NCI-H226 (cell line): ENCODE results near the gene TMEM238.
A peak's percentile ranks its signal among the peaks of the same experiment; 100 is the strongest.

Source experiments
- DNase-seq: peaks from one replicate; pipeline ENCODE4 v3.0.0-alpha.2; 2015

The TMEM238 gene

GRCh38 chr19:55376241-55376933 lies 7.7 kb downstream of the TMEM238 start, which contains the start of gene TMEM190:
TSS of gene TMEM190 (plus strand) at chr19:55376826. CDS start at chr19:55376854, 28 bp downstream.
- no peak for DNase-seq

- DNase-seq, result no peak
Observed at GRCh38 chr19:55373993-55374757, 9.9 kb downstream of the TMEM238 start.

GRCh38 chr19:55373306-55373992 lies 10.6 kb downstream of the TMEM238 start:
- DNase-seq, result no peak

- peak; percentile 64 for DNase-seq
Observed at GRCh38 chr19:55372316-55373081, 11.6 kb downstream of the TMEM238 start.

DNA sequence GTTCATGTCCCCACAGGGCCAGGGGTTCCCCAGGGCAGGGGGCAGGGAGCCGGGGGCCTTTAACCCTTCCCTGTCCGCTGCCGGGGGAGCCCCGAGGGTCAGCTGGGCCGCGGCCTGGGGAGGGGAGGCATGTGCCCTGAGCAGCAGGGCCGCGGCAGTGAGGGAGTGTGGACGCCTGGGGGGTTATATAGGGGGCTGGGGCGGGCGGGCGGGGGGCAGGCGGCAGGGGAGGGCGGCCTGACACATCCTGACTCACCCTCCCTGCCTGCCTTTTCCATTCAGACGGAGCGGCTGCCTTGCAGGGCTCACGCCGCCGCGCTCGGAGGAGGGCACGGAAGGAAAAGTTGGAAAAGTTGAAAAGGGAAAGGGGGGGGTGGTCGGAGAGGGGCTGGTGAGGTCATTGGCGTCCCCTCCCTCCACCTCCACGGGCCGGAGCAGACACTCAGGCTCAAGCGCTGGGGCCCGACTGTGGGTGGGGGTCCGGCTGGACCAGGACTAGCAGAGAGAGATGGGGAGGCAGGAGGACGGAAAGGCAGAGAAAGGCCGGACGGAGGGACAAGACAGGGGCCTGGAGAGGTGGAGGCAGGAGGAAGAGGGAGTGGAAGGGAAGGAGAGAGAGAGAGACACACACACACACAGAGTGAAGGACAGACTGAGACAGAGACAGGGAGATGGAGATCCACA lies 13.6 kb downstream of the TMEM238 start, which contains the start of gene IL11:
Gene IL11, minus strand, starts transcription at position 159 of the 684 bp plus-strand sequence. Its CDS starts 153 bp downstream, at position 6.
- DNase-seq, result peak; percentile 77

GRCh38 chr19:55369653-55370304 lies 14.3 kb downstream of the TMEM238 start:
- DNase-seq, result peak; percentile 82

DNA sequence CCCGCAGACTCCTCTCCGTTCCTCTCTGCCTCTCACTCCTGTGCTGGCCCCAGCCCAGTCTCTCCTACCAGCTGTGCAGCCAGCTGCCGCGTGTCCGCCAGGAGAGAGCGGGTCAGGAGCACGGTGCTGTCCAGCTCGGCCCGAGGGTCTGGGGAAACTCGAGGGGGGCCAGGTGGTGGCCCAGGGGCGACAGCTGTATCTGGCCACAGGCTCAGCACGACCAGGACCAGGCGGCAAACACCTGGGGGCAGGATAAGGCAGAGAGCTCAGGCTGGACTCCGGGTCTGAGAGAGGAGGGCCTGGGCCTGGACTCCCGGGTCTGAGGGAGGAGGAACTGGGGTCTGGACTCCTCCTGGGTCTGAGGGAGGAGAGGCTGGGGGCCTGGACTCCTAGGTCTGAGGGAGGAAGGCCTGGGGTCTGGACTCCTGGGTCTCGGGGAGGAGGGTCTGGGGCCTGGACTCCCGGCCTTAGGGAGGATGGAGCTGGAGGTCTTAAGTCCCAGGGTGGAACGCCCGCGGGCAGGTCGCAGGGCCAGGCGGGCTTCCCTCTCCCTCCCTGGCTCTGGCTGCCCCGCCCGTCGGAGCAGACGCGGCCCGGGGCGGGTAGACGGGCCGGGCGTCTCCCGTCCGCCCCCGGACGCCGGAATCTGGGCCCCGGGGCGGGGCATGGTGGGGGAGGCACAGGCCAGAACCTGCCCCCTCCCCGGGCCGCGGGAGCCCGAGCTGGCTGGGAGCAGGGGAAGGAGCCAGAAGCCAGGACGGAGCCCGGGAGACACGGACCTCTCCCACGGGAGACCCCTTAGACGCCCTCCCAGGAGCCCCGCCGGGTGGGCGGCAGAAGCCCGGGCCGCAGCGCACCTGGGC lies 15.2 kb downstream of the TMEM238 start:
- peak; percentile 87 for DNase-seq

GRCh38 chr19:55368106-55368505 lies 16.0 kb downstream of the TMEM238 start:
- no peak for DNase-seq

- no peak for DNase-seq
Observed at GRCh38 chr19:55366790-55367189, 17.3 kb downstream of the TMEM238 start.

- DNase-seq, result no peak
Observed at GRCh38 chr19:55365964-55366363, 18.1 kb downstream of the TMEM238 start.

DNA sequence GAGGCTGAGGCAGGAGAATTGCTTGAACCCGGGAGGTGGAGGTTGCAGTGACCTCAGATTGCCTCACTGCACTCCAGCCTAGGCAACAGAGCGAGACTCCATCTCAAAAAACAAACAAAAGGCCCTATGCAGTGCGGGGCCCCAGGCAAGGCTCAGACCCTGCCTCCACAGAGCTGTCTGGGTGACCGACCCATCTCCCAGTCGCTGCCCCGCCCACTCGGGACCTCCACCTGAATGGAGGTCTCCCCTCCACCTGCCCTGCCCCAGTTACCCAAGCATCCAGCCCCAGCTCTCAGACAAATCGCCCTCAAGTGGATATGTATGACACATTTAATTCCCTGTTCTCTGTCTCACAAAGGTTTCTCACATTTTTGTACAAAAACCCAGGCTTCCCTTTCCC lies 18.8 kb downstream of the TMEM238 start:
- DNase-seq, result no peak

DNA sequence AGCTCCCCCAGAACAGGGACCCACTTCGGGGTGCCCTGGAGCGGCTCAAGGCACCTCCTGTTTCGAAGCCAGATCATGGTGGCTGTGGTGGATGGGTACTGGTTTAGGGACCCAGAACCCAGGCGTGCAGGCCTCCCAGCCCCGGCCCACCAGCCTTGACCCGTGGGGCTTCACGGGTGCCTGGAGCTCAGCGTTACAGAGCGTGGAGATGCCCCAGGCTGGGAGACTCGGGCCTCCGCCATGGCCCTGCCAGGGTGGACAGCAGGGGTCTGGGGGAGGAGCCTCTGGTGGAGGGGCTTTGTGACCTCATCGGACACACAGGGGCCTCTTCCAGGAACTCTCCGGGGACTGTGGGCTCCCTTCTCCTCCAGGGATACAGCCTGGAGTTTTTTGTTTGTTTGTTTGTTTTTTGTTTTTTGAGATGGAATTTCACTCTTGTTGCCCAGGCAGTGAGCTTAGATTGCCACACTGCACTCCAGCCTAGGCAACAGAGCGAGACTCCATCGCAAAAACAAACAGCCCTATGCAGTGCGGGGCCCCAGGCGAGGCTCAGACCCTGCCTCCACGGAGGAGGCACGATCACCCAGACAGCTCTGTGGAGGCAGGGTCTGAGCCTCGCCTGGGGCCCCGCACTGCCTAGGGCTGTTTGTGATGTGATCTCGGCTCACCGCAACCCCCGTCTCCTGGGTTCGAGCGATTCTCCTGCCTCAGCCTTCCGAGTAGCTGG lies 20.9 kb downstream of the TMEM238 start, which contains the start of gene GARIN5B:
Gene GARIN5B, minus strand, starts transcription at position 271 of the 727 bp plus-strand sequence. Its CDS starts 194 bp downstream, at position 77.
- no peak for DNase-seq

GRCh38 chr19:55362174-55362989 lies 21.7 kb downstream of the TMEM238 start:
- no peak for DNase-seq

- DNase-seq, result no peak
Observed at GRCh38 chr19:55360902-55361301, 23.2 kb downstream of the TMEM238 start.

GRCh38 chr19:55358943-55359908 lies 24.9 kb downstream of the TMEM238 start:
- DNase-seq, result no peak

- no peak for DNase-seq
Observed at GRCh38 chr19:55358493-55358892, 25.6 kb downstream of the TMEM238 start.

DNA sequence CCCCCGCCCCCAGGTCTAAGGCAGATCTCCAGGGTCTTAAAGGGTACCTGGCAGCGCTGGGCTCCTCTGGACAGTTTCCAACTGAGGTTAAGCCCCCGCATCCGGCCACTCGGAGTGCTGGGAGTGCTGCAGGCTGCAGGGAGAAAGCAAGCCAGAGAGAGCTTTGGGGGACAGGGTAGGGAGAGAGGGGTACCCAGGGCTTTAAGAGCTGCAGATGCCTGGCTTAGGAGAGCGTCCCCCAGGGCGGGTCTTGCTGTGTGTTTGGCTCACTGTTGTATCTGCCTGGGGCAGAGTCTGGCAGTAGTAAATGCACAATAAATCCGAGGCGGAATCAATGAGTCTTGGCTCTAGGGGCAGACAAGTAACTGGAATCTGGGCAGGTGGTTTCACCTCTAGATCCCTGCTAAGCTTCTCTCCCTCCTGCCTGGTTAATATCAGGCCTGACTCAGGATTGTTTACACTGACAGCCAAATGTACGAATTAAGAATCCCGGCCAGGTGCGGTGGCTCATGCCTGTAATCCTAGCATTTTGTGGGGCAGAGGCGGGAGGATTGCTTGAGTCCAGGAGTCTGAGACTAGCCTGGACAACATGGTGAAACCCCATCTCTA lies 28.8 kb downstream of the TMEM238 start:
- DNase-seq, result no peak
